Nephron progenitor cell (in vitro differentiated cells): Measurements from ENCODE around the gene PPRC1.

Experiments used
- DNase-seq: peaks from one replicate; pipeline ENCODE4 v3.0.0; 2021
- H3K27ac Mint-ChIP-seq: 2 replicates; pipeline ENCODE4 v1.8.0; 2021; ENCODE audit warnings: mild to moderate bottlenecking, moderate library complexity, mixed read lengths
- H3K27me3 Mint-ChIP-seq: 2 replicates; pipeline ENCODE4 v1.8.0; 2021; ENCODE audit warnings: mild to moderate bottlenecking, low read depth, mixed read lengths; ENCODE audit not compliant: poor library complexity
- H3K36me3 Mint-ChIP-seq: 2 replicates; pipeline ENCODE4 v1.8.0; 2021; ENCODE audit warnings: low read depth, mixed read lengths
- H3K4me1 Mint-ChIP-seq: 2 replicates; pipeline ENCODE4 v1.8.0; 2021; ENCODE audit warnings: mixed read lengths
- H3K4me3 Mint-ChIP-seq: 2 replicates; pipeline ENCODE4 v1.8.0; 2021; ENCODE audit warnings: mild to moderate bottlenecking, moderate library complexity, mixed read lengths
- H3K9me3 Mint-ChIP-seq: 2 replicates; pipeline ENCODE4 v1.8.0; 2021; ENCODE audit warnings: mild to moderate bottlenecking, moderate library complexity, mixed read lengths
- TF ChIP-seq, protein P1 (sequence below): fragments of 200-600 bp; sonication (generic); IDR thresholded peaks from 2 replicates; pipeline ENCODE4 v1.5.0; 2021; ENCODE audit warnings: antibody characterized with exemption

PPRC1 gene

DNA sequence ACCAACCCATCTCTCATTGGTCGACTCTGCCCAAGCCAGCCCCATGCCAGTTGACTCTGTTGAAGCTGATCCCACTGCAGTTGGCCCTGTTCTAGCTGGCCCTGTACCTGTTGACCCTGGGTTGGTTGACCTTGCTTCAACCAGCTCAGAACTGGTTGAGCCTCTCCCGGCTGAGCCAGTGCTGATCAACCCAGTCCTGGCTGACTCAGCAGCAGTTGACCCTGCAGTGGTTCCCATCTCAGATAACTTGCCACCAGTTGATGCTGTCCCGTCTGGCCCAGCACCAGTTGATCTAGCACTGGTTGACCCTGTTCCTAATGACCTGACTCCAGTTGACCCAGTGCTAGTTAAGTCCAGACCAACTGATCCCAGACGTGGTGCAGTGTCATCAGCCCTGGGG is 7.4 kb downstream of the PPRC1 start:
- Mint-ChIP-seq H3K27ac (peak overlapping the region; percentile 78), H3K4me1 (peaks cover 26% of the 10 kb centered on the region), H3K27me3 (no peaks in the 10 kb centered on the region), H3K9me3 (no peaks in the 10 kb centered on the region), H3K36me3 (peaks cover 61% of the 10 kb centered on the region), H3K4me3 (no peak overlapping the region)
- TF ChIP-seq, protein P1, sequence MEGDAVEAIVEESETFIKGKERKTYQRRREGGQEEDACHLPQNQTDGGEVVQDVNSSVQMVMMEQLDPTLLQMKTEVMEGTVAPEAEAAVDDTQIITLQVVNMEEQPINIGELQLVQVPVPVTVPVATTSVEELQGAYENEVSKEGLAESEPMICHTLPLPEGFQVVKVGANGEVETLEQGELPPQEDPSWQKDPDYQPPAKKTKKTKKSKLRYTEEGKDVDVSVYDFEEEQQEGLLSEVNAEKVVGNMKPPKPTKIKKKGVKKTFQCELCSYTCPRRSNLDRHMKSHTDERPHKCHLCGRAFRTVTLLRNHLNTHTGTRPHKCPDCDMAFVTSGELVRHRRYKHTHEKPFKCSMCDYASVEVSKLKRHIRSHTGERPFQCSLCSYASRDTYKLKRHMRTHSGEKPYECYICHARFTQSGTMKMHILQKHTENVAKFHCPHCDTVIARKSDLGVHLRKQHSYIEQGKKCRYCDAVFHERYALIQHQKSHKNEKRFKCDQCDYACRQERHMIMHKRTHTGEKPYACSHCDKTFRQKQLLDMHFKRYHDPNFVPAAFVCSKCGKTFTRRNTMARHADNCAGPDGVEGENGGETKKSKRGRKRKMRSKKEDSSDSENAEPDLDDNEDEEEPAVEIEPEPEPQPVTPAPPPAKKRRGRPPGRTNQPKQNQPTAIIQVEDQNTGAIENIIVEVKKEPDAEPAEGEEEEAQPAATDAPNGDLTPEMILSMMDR = no peak
- DNase-seq = no peak

DNA sequence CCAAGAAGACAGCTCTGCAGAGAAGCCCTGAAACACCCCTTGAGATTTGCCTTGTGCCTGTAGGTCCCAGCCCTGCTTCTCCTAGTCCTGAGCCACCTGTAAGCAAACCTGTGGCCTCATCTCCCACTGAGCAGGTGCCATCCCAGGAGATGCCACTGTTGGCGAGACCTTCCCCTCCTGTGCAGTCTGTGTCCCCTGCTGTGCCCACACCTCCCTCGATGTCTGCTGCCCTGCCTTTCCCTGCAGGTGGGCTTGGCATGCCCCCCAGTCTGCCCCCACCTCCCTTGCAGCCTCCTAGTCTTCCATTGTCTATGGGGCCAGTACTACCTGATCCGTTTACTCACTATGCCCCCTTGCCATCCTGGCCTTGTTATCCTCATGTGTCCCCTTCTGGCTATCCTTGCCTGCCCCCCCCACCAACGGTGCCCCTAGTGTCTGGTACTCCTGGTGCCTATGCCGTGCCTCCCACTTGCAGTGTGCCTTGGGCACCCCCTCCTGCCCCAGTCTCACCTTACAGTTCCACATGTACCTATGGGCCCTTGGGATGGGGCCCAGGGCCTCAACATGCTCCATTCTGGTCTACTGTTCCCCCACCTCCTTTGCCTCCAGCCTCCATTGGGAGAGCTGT is 8.2 kb downstream of the PPRC1 start:
- Mint-ChIP-seq H3K27ac (no peak overlapping the region), H3K4me1 (peaks cover 17% of the 10 kb centered on the region), H3K36me3 (peaks cover 65% of the 10 kb centered on the region), H3K9me3 (no peaks in the 10 kb centered on the region), H3K4me3 (no peak overlapping the region), H3K27me3 (no peaks in the 10 kb centered on the region)
- TF ChIP-seq, protein P1 = no peak
- DNase-seq = no peak

DNA sequence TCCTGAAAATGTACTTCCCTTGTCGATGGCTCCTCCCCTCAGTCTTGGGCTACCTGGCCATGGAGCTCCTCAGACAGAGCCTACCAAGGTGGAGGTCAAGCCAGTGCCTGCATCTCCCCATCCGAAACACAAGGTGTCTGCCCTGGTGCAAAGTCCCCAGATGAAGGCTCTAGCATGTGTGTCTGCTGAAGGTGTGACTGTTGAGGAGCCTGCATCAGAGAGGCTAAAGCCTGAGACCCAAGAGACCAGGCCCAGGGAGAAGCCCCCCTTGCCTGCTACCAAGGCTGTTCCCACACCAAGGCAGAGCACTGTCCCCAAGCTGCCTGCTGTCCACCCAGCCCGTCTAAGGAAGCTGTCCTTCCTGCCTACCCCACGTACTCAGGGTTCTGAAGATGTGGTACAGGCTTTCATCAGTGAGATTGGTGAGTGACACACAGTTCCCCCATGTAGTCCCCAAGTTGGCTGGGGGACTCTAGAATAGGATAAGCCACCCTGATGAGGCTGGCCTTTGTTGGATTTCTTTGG is 8.8 kb downstream of the PPRC1 start:
- DNase-seq = no peak
- H3K9me3 Mint-ChIP-seq = no peaks in the 10 kb centered on the region
- peaks cover 69% of the 10 kb centered on the region for H3K36me3 Mint-ChIP-seq
- H3K27ac Mint-ChIP-seq = peak overlapping the region; percentile 57
- no peaks in the 10 kb centered on the region for H3K27me3 Mint-ChIP-seq
- no peak overlapping the region for H3K4me3 Mint-ChIP-seq
- TF ChIP-seq, protein P1 = no peak
- H3K4me1 Mint-ChIP-seq = peaks cover 11% of the 10 kb centered on the region

DNA sequence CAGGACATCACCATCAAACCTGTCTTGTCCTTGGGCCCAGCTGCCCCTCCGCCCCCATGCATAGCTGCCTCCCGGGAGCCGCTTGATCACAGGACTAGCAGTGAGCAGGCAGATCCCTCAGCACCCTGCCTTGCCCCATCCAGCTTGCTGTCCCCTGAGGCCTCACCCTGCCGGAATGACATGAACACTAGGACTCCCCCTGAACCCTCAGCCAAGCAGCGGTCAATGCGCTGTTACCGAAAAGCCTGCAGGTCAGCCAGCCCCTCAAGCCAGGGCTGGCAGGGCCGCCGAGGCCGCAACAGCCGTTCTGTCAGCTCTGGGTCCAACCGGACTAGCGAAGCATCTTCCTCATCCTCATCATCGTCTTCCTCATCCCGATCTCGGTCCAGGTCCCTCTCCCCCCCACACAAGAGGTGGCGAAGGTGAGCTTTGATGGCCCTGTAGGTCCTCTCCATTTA is 14.2 kb downstream of the PPRC1 start:
- H3K27ac Mint-ChIP-seq = peak overlapping the region; percentile 73
- no peaks in the 10 kb centered on the region for H3K27me3 Mint-ChIP-seq
- peaks cover 12% of the 10 kb centered on the region for H3K4me1 Mint-ChIP-seq
- peaks cover 70% of the 10 kb centered on the region for H3K36me3 Mint-ChIP-seq
- no peaks in the 10 kb centered on the region for H3K9me3 Mint-ChIP-seq
- TF ChIP-seq, protein P1 = no peak
- no peak for DNase-seq
- no peak overlapping the region for H3K4me3 Mint-ChIP-seq

DNA sequence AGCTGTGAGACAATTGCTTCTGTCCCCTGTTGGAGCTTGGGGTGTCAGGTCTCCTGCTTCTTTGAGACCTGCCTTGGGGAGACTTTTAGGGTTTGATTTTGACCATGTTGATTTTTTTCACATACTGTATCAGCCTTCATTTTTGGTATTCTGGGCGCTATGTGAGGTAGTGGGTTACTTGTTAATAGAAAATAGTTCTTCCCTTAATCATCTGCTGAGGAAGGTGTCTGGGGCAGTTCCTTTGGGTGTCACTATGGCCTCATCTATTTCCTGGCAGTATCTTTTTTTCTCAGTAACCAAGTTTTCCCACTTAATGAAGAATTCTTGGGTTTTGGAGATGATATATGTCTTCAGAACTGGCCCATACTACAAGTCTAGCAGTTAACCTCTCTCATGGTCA is 14.7 kb downstream of the PPRC1 start:
- TF ChIP-seq, protein P1 = no peak
- DNase-seq = no peak
- Mint-ChIP-seq H3K36me3 (peaks cover 69% of the 10 kb centered on the region), H3K9me3 (no peaks in the 10 kb centered on the region), H3K4me3 (no peak overlapping the region), H3K27me3 (no peaks in the 10 kb centered on the region), H3K4me1 (peaks cover 15% of the 10 kb centered on the region), H3K27ac (peak overlapping the region; percentile 73)

DNA sequence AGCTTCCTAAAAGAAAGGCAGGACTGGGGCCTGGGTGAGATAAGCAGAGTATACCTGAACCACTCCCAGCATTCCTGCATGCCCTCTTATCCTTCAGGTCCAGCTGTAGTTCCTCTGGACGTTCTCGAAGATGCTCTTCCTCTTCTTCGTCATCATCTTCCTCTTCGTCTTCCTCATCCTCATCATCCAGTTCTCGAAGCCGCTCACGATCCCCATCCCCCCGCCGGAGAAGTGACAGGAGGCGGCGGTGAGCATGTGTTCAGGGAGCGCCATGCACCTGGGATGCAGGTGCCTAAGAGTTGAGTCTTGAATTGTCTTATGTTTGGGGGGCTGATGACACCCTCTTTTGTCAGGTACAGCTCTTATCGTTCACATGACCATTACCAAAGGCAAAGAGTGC is 15.4 kb downstream of the PPRC1 start:
- H3K27me3 Mint-ChIP-seq = no peaks in the 10 kb centered on the region
- H3K27ac Mint-ChIP-seq = no peak overlapping the region
- H3K4me1 Mint-ChIP-seq = peaks cover 22% of the 10 kb centered on the region
- TF ChIP-seq, protein P1 = no peak
- H3K36me3 Mint-ChIP-seq = peaks cover 66% of the 10 kb centered on the region
- H3K4me3 Mint-ChIP-seq = no peak overlapping the region
- H3K9me3 Mint-ChIP-seq = no peaks in the 10 kb centered on the region
- DNase-seq = no peak
